Measurements from ENCODE around the gene FLII.

Gene FLII

GRCh38 chr17:18259621-18260331, 1.2 kb upstream of the FLII start:
- DNase-seq, result no peak

GRCh38 chr17:18257982-18258355, 569 bp downstream of the FLII start:
- DNase-seq, result peak; percentile 13

GRCh38 chr17:18257268-18257981, 1.1 kb downstream of the FLII start:
- DNase-seq, result no peak

- DNase-seq, result no peak
Measured at GRCh38 chr17:18256776-18257175, 1.8 kb downstream of the FLII start.

GRCh38 chr17:18256351-18256750, 2.2 kb downstream of the FLII start:
- DNase-seq, result no peak

- no peak for DNase-seq
Measured at GRCh38 chr17:18254888-18255649, 3.5 kb downstream of the FLII start.

- no peak for DNase-seq
Measured at GRCh38 chr17:18253947-18254821, 4.4 kb downstream of the FLII start.

- DNase-seq, result no peak
Measured at GRCh38 chr17:18253187-18253884, 5.2 kb downstream of the FLII start.

- DNase-seq, result no peak
Measured at GRCh38 chr17:18252160-18252559, 6.4 kb downstream of the FLII start.

- DNase-seq, result no peak
Measured at GRCh38 chr17:18251204-18251603, 7.3 kb downstream of the FLII start.

- no peak for DNase-seq
Measured at GRCh38 chr17:18250708-18251107, 7.8 kb downstream of the FLII start.

GRCh38 chr17:18250259-18250658, 8.3 kb downstream of the FLII start:
- DNase-seq, result no peak

GRCh38 chr17:18248811-18249210, 9.7 kb downstream of the FLII start:
- no peak for DNase-seq

GRCh38 chr17:18248300-18248731, 10.2 kb downstream of the FLII start:
- DNase-seq, result peak; percentile 41

- no peak for DNase-seq
Measured at GRCh38 chr17:18247613-18248001, 10.9 kb downstream of the FLII start.

- peak; percentile 77 for DNase-seq
Measured at GRCh38 chr17:18246880-18247612, 11.5 kb downstream of the FLII start.

- DNase-seq, result no peak
Measured at GRCh38 chr17:18246109-18246725, 12.3 kb downstream of the FLII start.

- DNase-seq, result no peak
Measured at GRCh38 chr17:18245038-18245776, 13.3 kb downstream of the FLII start.

GRCh38 chr17:18241229-18241871, 17.2 kb downstream of the FLII start:
- DNase-seq, result no peak

- no peak for DNase-seq
Measured at GRCh38 chr17:18240449-18240848, 18.1 kb downstream of the FLII start.

Data from NCI-H526 treated with DMSO at 0.1 percent for 48 hours (cell line).